ENCODE data around the gene SERPINA12. TPM values are rescaled to one million over a fixed set of nuclear protein-coding genes. Genes with fewer than 3 reads are reported as not detected.

The SERPINA12 gene
- total RNA-seq, 2 experiments from 2014 or later: not detected

GRCh38 chr14:94544726-94545125, 35.5 kb upstream of the SERPINA12 start:
- Mint-ChIP-seq H3K36me3 (ENCODE audit: low read depth) (no peaks in the 10 kb centered on the region), H3K4me3 (no peak overlapping the region), H3K27me3 (ENCODE audit: low read depth) (no peaks in the 10 kb centered on the region), H3K4me1 (ENCODE audit: low read depth) (no peaks in the 10 kb centered on the region), H3K27ac (no peak overlapping the region), H3K9me3 (ENCODE audit: insufficient read depth) (no peaks in the 10 kb centered on the region)
- ATAC-seq (no peak), DNase-seq (no peak)
- ChIA-PET POLR2A (interaction anchor here (0.7 kb wide), 1 partner anchor 746 kb away, joined by 3 read pairs; no protein-coding TSS in a partner anchor), CTCF (no interaction called here)

- Mint-ChIP-seq H3K27ac (no peak overlapping the region), H3K4me1 (ENCODE audit: low read depth) (no peaks in the 10 kb centered on the region), H3K27me3 (ENCODE audit: low read depth) (no peaks in the 10 kb centered on the region), H3K4me3 (no peak overlapping the region), H3K36me3 (ENCODE audit: low read depth) (no peaks in the 10 kb centered on the region), H3K9me3 (ENCODE audit: insufficient read depth) (no peaks in the 10 kb centered on the region)
- DNase-seq (no peak), ATAC-seq (no peak)
- ChIA-PET CTCF (no interaction called here), POLR2A (no interaction called here)
These were observed 34.3 kb upstream of the SERPINA12 start for GRCh38 chr14:94543449-94544124.

GRCh38 chr14:94542811-94543440, 33.7 kb upstream of the SERPINA12 start:
- DNase-seq (no peak), ATAC-seq (no peak)
- H3K27ac Mint-ChIP-seq: no peak overlapping the region
- H3K4me1 Mint-ChIP-seq (ENCODE audit: low read depth): no peaks in the 10 kb centered on the region
- ChIA-PET POLR2A (no interaction called here), CTCF (no interaction called here)
- H3K4me3 Mint-ChIP-seq: no peak overlapping the region
- no peaks in the 10 kb centered on the region for H3K9me3 Mint-ChIP-seq (ENCODE audit: insufficient read depth)
- no peaks in the 10 kb centered on the region for H3K36me3 Mint-ChIP-seq (ENCODE audit: low read depth)
- H3K27me3 Mint-ChIP-seq (ENCODE audit: low read depth): no peaks in the 10 kb centered on the region

GRCh38 chr14:94542111-94542810, 33.0 kb upstream of the SERPINA12 start:
- H3K27me3 Mint-ChIP-seq (ENCODE audit: low read depth): no peaks in the 10 kb centered on the region
- no peak overlapping the region for H3K4me3 Mint-ChIP-seq
- POLR2A ChIA-PET: no interaction called here
- no peaks in the 10 kb centered on the region for H3K36me3 Mint-ChIP-seq (ENCODE audit: low read depth)
- ATAC-seq (no peak), DNase-seq (no peak)
- CTCF ChIA-PET: interaction anchor here (0.9 kb wide), 1 partner anchor 9 kb away, joined by 3 read pairs; no protein-coding TSS in a partner anchor
- no peaks in the 10 kb centered on the region for H3K4me1 Mint-ChIP-seq (ENCODE audit: low read depth)
- no peak overlapping the region for H3K27ac Mint-ChIP-seq
- no peaks in the 10 kb centered on the region for H3K9me3 Mint-ChIP-seq (ENCODE audit: insufficient read depth)

GRCh38 chr14:94541234-94541975, 32.1 kb upstream of the SERPINA12 start:
- Mint-ChIP-seq H3K9me3 (ENCODE audit: insufficient read depth) (no peaks in the 10 kb centered on the region), H3K27ac (no peak overlapping the region), H3K4me1 (ENCODE audit: low read depth) (no peaks in the 10 kb centered on the region), H3K4me3 (no peak overlapping the region), H3K27me3 (ENCODE audit: low read depth) (no peaks in the 10 kb centered on the region), H3K36me3 (ENCODE audit: low read depth) (no peaks in the 10 kb centered on the region)
- no peak for ATAC-seq
- ChIA-PET CTCF (interaction anchor here (0.9 kb wide), 1 partner anchor 9 kb away, joined by 3 read pairs; no protein-coding TSS in a partner anchor), POLR2A (no interaction called here)
- DNase-seq: no peak

- H3K4me3 Mint-ChIP-seq: no peak overlapping the region
- POLR2A ChIA-PET: no interaction called here
- CTCF ChIA-PET: no interaction called here
These were observed 30.9 kb upstream of the SERPINA12 start for GRCh38 chr14:94540031-94540794.

GRCh38 chr14:94539181-94539580, 29.9 kb upstream of the SERPINA12 start:
- H3K9me3 Mint-ChIP-seq (ENCODE audit: insufficient read depth): no peaks in the 10 kb centered on the region
- ATAC-seq: no peak
- H3K4me1 Mint-ChIP-seq (ENCODE audit: low read depth): no peaks in the 10 kb centered on the region
- CTCF ChIA-PET: interaction anchor here (1.4 kb wide), 1 partner anchor 41 kb away, joined by 3 read pairs; no protein-coding TSS in a partner anchor
- H3K27me3 Mint-ChIP-seq (ENCODE audit: low read depth): no peaks in the 10 kb centered on the region
- no peak for DNase-seq
- H3K4me3 Mint-ChIP-seq: no peak overlapping the region
- POLR2A ChIA-PET: no interaction called here
- no peaks in the 10 kb centered on the region for H3K36me3 Mint-ChIP-seq (ENCODE audit: low read depth)
- H3K27ac Mint-ChIP-seq: no peak overlapping the region

More at GRCh38 chr14:94540031-94540794, 30.9 kb upstream of the SERPINA12 start:
- Mint-ChIP-seq H3K27ac (no peak overlapping the region), H3K9me3 (ENCODE audit: insufficient read depth) (no peaks in the 10 kb centered on the region), H3K36me3 (ENCODE audit: low read depth) (no peaks in the 10 kb centered on the region), H3K27me3 (ENCODE audit: low read depth) (no peaks in the 10 kb centered on the region), H3K4me1 (ENCODE audit: low read depth) (no peaks in the 10 kb centered on the region)
- no peak for DNase-seq
- ATAC-seq: no peak

- Mint-ChIP-seq H3K4me3 (no peak overlapping the region), H3K4me1 (ENCODE audit: low read depth) (no peaks in the 10 kb centered on the region)
- CTCF ChIA-PET: interaction anchor here (1.4 kb wide), 1 partner anchor 40 kb away, joined by 3 read pairs; no protein-coding TSS in a partner anchor
These were observed 28.9 kb upstream of the SERPINA12 start for GRCh38 chr14:94538070-94538740.

GRCh38 chr14:94536836-94537235, 27.6 kb upstream of the SERPINA12 start:
- Mint-ChIP-seq H3K4me3 (no peak overlapping the region), H3K36me3 (ENCODE audit: low read depth) (no peaks in the 10 kb centered on the region), H3K4me1 (ENCODE audit: low read depth) (no peaks in the 10 kb centered on the region), H3K9me3 (ENCODE audit: insufficient read depth) (no peaks in the 10 kb centered on the region), H3K27ac (no peak overlapping the region), H3K27me3 (ENCODE audit: low read depth) (no peaks in the 10 kb centered on the region)
- DNase-seq: no peak
- ChIA-PET CTCF (interaction anchor here (1.3 kb wide), 1 partner anchor 12 kb away, joined by 4 read pairs; no protein-coding TSS in a partner anchor), POLR2A (no interaction called here)
- no peak for ATAC-seq

More at GRCh38 chr14:94538070-94538740, 28.9 kb upstream of the SERPINA12 start:
- Mint-ChIP-seq H3K36me3 (ENCODE audit: low read depth) (no peaks in the 10 kb centered on the region), H3K9me3 (ENCODE audit: insufficient read depth) (no peaks in the 10 kb centered on the region), H3K27me3 (ENCODE audit: low read depth) (no peaks in the 10 kb centered on the region), H3K27ac (no peak overlapping the region)
- POLR2A ChIA-PET: no interaction called here
- ATAC-seq: no peak
- no peak for DNase-seq

- ChIA-PET POLR2A (no interaction called here), CTCF (no interaction called here)
- no peaks in the 10 kb centered on the region for H3K4me1 Mint-ChIP-seq (ENCODE audit: low read depth)
- no peak for ATAC-seq
- no peaks in the 10 kb centered on the region for H3K36me3 Mint-ChIP-seq (ENCODE audit: low read depth)
- no peaks in the 10 kb centered on the region for H3K9me3 Mint-ChIP-seq (ENCODE audit: insufficient read depth)
- no peak overlapping the region for H3K4me3 Mint-ChIP-seq
- no peaks in the 10 kb centered on the region for H3K27me3 Mint-ChIP-seq (ENCODE audit: low read depth)
- H3K27ac Mint-ChIP-seq: no peak overlapping the region
- no peak for DNase-seq
These were observed 26.2 kb upstream of the SERPINA12 start for GRCh38 chr14:94535506-94535905.

GRCh38 chr14:94532447-94532846, 23.2 kb upstream of the SERPINA12 start:
- H3K4me1 Mint-ChIP-seq (ENCODE audit: low read depth): no peaks in the 10 kb centered on the region
- CTCF ChIA-PET: no interaction called here

More at GRCh38 chr14:94532447-94532846, 23.2 kb upstream of the SERPINA12 start:
- POLR2A ChIA-PET: no interaction called here
- Mint-ChIP-seq H3K36me3 (ENCODE audit: low read depth) (no peaks in the 10 kb centered on the region), H3K27me3 (ENCODE audit: low read depth) (peaks cover 5% of the 10 kb centered on the region), H3K9me3 (ENCODE audit: insufficient read depth) (no peaks in the 10 kb centered on the region), H3K4me3 (no peak overlapping the region), H3K27ac (no peak overlapping the region)
- DNase-seq (no peak), ATAC-seq (no peak)
